Stimulated activated naive B cell treated with anti-CD40 and anti-IgM and Interleukin-4, amounts not matched to agents 10 μg/mL and 1 μg/mL and 100 μg/mL, for 72 hours (primary cell): ENCODE results near the gene SRRM3.
"Not testable (repeated sequence)": the region's sequence is repeated elsewhere in the genome, so short reads cannot be mapped to it uniquely, and the experiment has no call there.

ENCODE experiments used
- ATAC-seq, 2 donors: fragments of 150-1000 bp; cut with Tn5 transposase; replicated peaks; 2 replicates each; pipeline ENCODE4 v1.10.0; 2021; ENCODE audit warnings: moderate library complexity in 1 of 2
- DNase-seq: peaks from one replicate; pipeline ENCODE4 v3.0.0; 2021
- H3K27ac Mint-ChIP-seq: one replicate; pipeline ENCODE4 v1.8.0; 2022; ENCODE audit warnings: mild to moderate bottlenecking, mixed read lengths
- H3K27me3 Mint-ChIP-seq, 2 donors: one replicate each; pipeline ENCODE4 v1.8.0; 2022; ENCODE audit warnings: mixed read lengths in 2 of 2
- H3K36me3 Mint-ChIP-seq, 2 donors: one replicate each; pipeline ENCODE4 v1.8.0; 2022; ENCODE audit warnings: mixed read lengths in 2 of 2, mild to moderate bottlenecking in 1 of 2
- H3K4me1 Mint-ChIP-seq, 2 donors: one replicate each; pipeline ENCODE4 v1.8.0; 2022; ENCODE audit warnings: mixed read lengths in 2 of 2, mild to moderate bottlenecking in 1 of 2
- H3K4me3 Mint-ChIP-seq, 2 donors: one replicate each; pipeline ENCODE4 v1.8.0; 2022; ENCODE audit warnings: mild to moderate bottlenecking in 2 of 2, mixed read lengths in 2 of 2, moderate library complexity in 1 of 2
- H3K9me3 Mint-ChIP-seq, 2 donors: one replicate each; pipeline ENCODE4 v1.8.0; 2022; ENCODE audit warnings: mixed read lengths in 2 of 2, mild to moderate bottlenecking in 1 of 2

The SRRM3 gene

DNA sequence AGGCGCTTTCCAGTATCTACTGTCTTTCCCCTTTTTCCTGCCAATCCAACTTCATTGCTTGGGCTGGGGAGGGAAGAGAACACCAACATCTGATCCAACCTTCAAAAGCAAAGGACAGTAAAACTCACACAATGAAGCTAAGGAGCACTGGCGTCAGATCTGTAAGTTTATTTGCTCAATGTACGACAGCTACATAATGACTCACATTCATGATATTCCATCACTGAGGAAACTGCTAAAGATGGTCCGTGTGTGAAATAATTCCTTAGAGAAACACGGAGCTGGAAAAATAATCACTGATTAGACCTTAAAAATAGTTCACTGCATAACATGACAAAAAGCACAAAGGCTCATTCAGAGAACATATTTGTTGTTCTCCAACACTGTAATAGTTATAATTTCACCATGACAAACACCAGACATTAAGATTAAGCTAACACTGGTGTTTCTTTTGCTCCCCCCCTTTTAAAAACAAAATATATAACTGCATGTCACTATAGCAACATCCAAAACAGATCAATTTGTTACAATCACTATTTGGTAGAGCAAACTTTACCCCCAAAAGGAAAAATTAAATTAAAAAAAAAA is 125.0 kb downstream of the SRRM3 start:
- peak overlapping the region; percentile 1 for H3K27ac Mint-ChIP-seq
- peaks cover 33 to 49% of the 10 kb centered on the region in 2 donors for H3K36me3 Mint-ChIP-seq
- H3K9me3 Mint-ChIP-seq: no peaks in the 10 kb centered on the region
- H3K4me3 Mint-ChIP-seq: no peak overlapping the region
- DNase-seq (no peak), ATAC-seq (no peak)
- peaks cover 16 to 25% of the 10 kb centered on the region in 2 donors for H3K4me1 Mint-ChIP-seq
- no peaks in the 10 kb centered on the region for H3K27me3 Mint-ChIP-seq

DNA sequence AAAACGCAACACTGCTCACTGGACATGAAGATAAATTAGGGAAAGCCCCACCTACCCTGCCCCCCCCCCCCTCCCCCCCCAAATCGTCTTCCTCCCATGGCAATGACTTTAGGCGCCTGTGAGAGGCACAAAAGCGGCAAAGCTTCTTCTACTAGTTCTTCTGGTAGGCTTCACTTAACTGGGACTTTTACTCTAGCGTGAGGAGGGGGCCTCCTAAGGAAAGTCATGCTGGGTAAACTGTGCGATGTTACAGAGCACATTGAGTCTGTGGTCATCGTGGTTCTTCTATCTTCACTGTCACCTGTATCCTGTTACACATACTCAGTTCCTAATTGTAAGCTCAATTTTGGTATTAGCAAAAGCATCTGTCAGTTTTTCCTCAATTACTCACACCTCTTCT is 125.9 kb downstream of the SRRM3 start:
- Mint-ChIP-seq H3K9me3 (no peaks in the 10 kb centered on the region), H3K27ac (peak overlapping the region; percentile 77), H3K4me3 (no peak overlapping the region), H3K27me3 (no peaks in the 10 kb centered on the region), H3K4me1 (peaks cover 21 to 31% of the 10 kb centered on the region in 2 donors), H3K36me3 (peaks cover 30 to 51% of the 10 kb centered on the region in 2 donors)
- ATAC-seq: peak; percentile 42 to 75
- no peak for DNase-seq

DNA sequence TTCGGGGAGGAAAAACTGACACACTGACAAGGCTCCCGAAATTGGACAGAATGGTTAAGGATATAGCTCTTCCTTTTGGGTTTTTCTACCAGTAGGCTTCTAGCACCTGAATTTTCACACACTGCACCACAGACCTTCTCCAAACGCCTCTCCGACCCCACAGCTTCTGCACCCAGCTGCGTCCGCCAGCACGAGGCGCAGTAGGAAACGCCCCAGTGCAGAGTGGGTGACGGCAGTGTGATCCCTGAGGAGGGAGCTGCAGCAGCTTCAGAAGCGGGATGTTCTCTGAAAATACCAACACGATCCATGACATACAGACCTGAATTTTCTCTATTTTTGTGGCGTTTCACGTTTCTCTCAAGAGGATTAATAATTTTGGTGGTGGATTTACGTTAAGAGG is 126.7 kb downstream of the SRRM3 start:
- H3K27ac Mint-ChIP-seq: peak overlapping the region; percentile 77
- H3K4me3 Mint-ChIP-seq: no peak overlapping the region
- H3K27me3 Mint-ChIP-seq: no peaks in the 10 kb centered on the region
- peaks cover 31 to 49% of the 10 kb centered on the region in 2 donors for H3K36me3 Mint-ChIP-seq
- ATAC-seq: no peak
- no peak for DNase-seq
- H3K4me1 Mint-ChIP-seq: peaks cover 23 to 39% of the 10 kb centered on the region in 2 donors
- H3K9me3 Mint-ChIP-seq: no peaks in the 10 kb centered on the region

DNA sequence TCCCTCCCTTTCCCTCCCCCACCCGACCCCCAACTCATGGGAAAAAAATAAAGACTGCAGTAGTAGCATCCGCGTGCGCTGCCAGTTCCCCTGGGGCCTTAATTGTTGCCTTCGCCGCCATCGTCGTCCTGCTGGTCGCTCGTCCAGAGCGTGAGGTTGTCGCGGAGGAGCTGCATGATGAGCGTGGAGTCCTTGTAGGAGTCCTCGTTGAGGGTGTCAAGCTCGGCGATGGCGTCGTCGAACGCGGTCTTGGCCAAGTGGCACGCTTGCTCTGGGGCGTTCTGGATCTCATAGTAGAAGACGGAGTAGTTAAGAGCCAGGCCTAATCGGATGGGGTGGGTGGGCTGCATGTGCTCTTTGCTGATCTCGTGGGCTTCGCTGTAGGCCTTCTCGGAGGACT is 127.8 kb downstream of the SRRM3 start:
- no peak for ATAC-seq
- DNase-seq: no peak
- Mint-ChIP-seq H3K27ac (peak overlapping the region; percentile 61), H3K4me1 (peaks cover 27 to 44% of the 10 kb centered on the region in 2 donors), H3K4me3 (no peak overlapping the region), H3K9me3 (no peaks in the 10 kb centered on the region), H3K36me3 (peaks cover 34 to 51% of the 10 kb centered on the region in 2 donors), H3K27me3 (no peaks in the 10 kb centered on the region)

GRCh38 chr7:76330261-76330660 is 128.6 kb downstream of the SRRM3 start:
- ATAC-seq (no peak), DNase-seq (no peak)
- Mint-ChIP-seq H3K4me3 (no peak overlapping the region), H3K27ac (no peak overlapping the region), H3K27me3 (no peaks in the 10 kb centered on the region), H3K36me3 (peaks cover 34 to 48% of the 10 kb centered on the region in 2 donors), H3K4me1 (peaks cover 27 to 44% of the 10 kb centered on the region in 2 donors), H3K9me3 (no peaks in the 10 kb centered on the region)

DNA sequence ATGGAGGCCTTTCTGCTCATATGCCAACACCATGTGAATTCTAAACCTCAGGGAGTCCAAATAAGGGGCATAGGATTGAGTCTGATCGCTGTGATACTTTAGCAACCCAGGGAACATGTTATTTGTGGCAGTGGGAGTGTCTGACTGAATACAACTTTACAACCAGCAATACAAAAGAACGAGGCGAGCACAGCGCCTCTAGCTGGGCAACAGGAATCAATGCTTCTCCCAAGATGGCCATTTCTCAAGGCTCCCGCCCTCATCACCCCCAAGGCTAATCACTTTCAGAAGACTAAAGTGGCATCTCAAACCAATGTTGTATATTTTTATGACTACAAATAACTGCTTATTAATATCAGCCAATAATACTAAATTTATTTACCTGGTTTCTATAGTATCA is 129.0 kb downstream of the SRRM3 start:
- no peak overlapping the region for H3K27ac Mint-ChIP-seq

DNA sequence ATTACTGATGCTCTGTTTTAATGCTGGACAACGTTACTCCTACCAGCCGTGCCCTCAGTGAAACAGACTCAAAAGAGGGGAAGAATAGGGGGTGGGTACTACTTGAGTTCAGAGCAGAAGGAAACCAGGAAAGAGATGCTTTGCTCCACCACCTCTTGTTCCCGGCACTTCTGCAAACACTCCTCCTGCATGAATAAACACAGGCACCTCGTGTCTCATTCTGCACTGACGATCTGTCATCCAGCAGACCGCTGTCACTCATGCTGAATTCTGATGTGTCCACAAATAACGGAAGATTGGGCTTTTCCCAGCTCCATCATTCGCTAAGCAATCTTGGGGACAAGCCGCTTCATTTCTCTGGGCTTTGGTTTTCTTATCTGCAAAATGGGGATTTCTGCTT is 130.4 kb downstream of the SRRM3 start:
- ATAC-seq: no peak
- Mint-ChIP-seq H3K9me3 (no peaks in the 10 kb centered on the region), H3K36me3 (peaks cover 30 to 45% of the 10 kb centered on the region in 2 donors), H3K27me3 (no peaks in the 10 kb centered on the region), H3K4me3 (no peak overlapping the region), H3K4me1 (peaks cover 31 to 51% of the 10 kb centered on the region in 2 donors), H3K27ac (no peak overlapping the region)
- no peak for DNase-seq

More for the DNA sequence above, 129.0 kb downstream of the SRRM3 start:
- no peak for DNase-seq
- peaks cover 27 to 45% of the 10 kb centered on the region in 2 donors for H3K4me1 Mint-ChIP-seq
- no peaks in the 10 kb centered on the region for H3K27me3 Mint-ChIP-seq
- no peaks in the 10 kb centered on the region for H3K9me3 Mint-ChIP-seq
- ATAC-seq: no peak
- no peak overlapping the region for H3K4me3 Mint-ChIP-seq
- H3K36me3 Mint-ChIP-seq: peaks cover 34 to 48% of the 10 kb centered on the region in 2 donors

GRCh38 chr7:76333511-76334101 is 131.9 kb downstream of the SRRM3 start:
- no peaks in the 10 kb centered on the region for H3K9me3 Mint-ChIP-seq
- H3K36me3 Mint-ChIP-seq: peaks cover 23 to 40% of the 10 kb centered on the region in 2 donors
- no peak for DNase-seq
- H3K4me3 Mint-ChIP-seq: no peak overlapping the region
- ATAC-seq: no peak
- peaks cover 35 to 56% of the 10 kb centered on the region in 2 donors for H3K4me1 Mint-ChIP-seq
- no peaks in the 10 kb centered on the region for H3K27me3 Mint-ChIP-seq
- peak overlapping the region; percentile 85 for H3K27ac Mint-ChIP-seq

- H3K4me1 Mint-ChIP-seq: peaks cover 30 to 53% of the 10 kb centered on the region in 2 donors
- H3K4me3 Mint-ChIP-seq: no peak overlapping the region
- H3K27ac Mint-ChIP-seq: peak overlapping the region; percentile 25
- peaks cover 19 to 32% of the 10 kb centered on the region in 2 donors for H3K36me3 Mint-ChIP-seq
- no peaks in the 10 kb centered on the region for H3K9me3 Mint-ChIP-seq
- DNase-seq (no peak), ATAC-seq (no peak)
- H3K27me3 Mint-ChIP-seq: no peaks in the 10 kb centered on the region
Observed at GRCh38 chr7:76334320-76334967, 132.7 kb downstream of the SRRM3 start.

- Mint-ChIP-seq H3K4me1 (peaks cover 22 to 53% of the 10 kb centered on the region in 2 donors), H3K36me3 (peaks cover 18 to 33% of the 10 kb centered on the region in 2 donors)
- H3K27me3 Mint-ChIP-seq, H3K27ac Mint-ChIP-seq, ATAC-seq, H3K9me3 Mint-ChIP-seq, H3K4me3 Mint-ChIP-seq, DNase-seq: not testable (repeated sequence)
Observed at GRCh38 chr7:76335417-76335816, 133.7 kb downstream of the SRRM3 start.

- Mint-ChIP-seq H3K4me1 (peaks cover 25 to 59% of the 10 kb centered on the region in 2 donors), H3K27me3 (no peaks in the 10 kb centered on the region), H3K9me3 (no peaks in the 10 kb centered on the region), H3K27ac (no peak overlapping the region), H3K36me3 (peaks cover 21 to 38% of the 10 kb centered on the region in 2 donors), H3K4me3 (no peak overlapping the region)
- DNase-seq (no peak), ATAC-seq (no peak)
Observed at GRCh38 chr7:76336094-76336493, 134.4 kb downstream of the SRRM3 start.
